ENCODE results near the gene ABCF3. TPM values are rescaled to one million over a fixed set of nuclear protein-coding genes. Genes with fewer than 3 reads are reported as not detected.

ABCF3 gene
- total RNA-seq, 4 donors from 2014 or later, result 11.8 to 73.0 (median 36.8) TPM

GRCh38 chr3:184209146-184209923, 23.3 kb downstream of the ABCF3 start:
- no peaks in the 10 kb centered on the region for H3K36me3 ChIP-seq
- no peaks in the 10 kb centered on the region for H3K9me3 ChIP-seq
- H3K4me1 ChIP-seq, result no peaks in the 10 kb centered on the region
- DNase-seq, result no peak
- H3K27ac ChIP-seq, result no peak overlapping the region
- no peak overlapping the region for H3K4me3 ChIP-seq
- intact Hi-C loops (cut with DNase I; ENCODE audit: low total_unique reads), result no loop called here
- no peak for TF ChIP-seq CTCF (IDR thresholded peaks at IDR 0.05)
- no peak for TF ChIP-seq POLR2A (IDR thresholded peaks at IDR 0.05)
- H3K27me3 ChIP-seq, result no peaks in the 10 kb centered on the region

- no peak overlapping the region for H3K4me3 ChIP-seq
- no peaks in the 10 kb centered on the region for H3K36me3 ChIP-seq
- H3K4me1 ChIP-seq, result no peaks in the 10 kb centered on the region
- H3K27me3 ChIP-seq, result no peaks in the 10 kb centered on the region
- no peak for DNase-seq
- intact Hi-C loops (cut with DNase I; ENCODE audit: low total_unique reads), result no loop called here
- H3K9me3 ChIP-seq, result no peaks in the 10 kb centered on the region
- TF ChIP-seq CTCF (IDR thresholded peaks at IDR 0.05) (no peak), POLR2A (IDR thresholded peaks at IDR 0.05) (no peak)
- H3K27ac ChIP-seq, result no peak overlapping the region
Measured at GRCh38 chr3:184211297-184211696, 25.3 kb downstream of the ABCF3 start.

GRCh38 chr3:184211718-184212117, 25.7 kb downstream of the ABCF3 start:
- Histone ChIP-seq H3K27me3 (no peaks in the 10 kb centered on the region), H3K27ac (no peak overlapping the region), H3K36me3 (no peaks in the 10 kb centered on the region), H3K4me1 (no peaks in the 10 kb centered on the region), H3K4me3 (no peak overlapping the region), H3K9me3 (no peaks in the 10 kb centered on the region)
- TF ChIP-seq CTCF (IDR thresholded peaks at IDR 0.05), result no peak
- no peak for TF ChIP-seq POLR2A (IDR thresholded peaks at IDR 0.05)
- intact Hi-C loops (cut with DNase I; ENCODE audit: low total_unique reads), result no loop called here
- no peak for DNase-seq

- H3K27me3 ChIP-seq, result no peaks in the 10 kb centered on the region
- no peaks in the 10 kb centered on the region for H3K9me3 ChIP-seq
- H3K4me3 ChIP-seq, result no peak overlapping the region
- H3K4me1 ChIP-seq, result no peaks in the 10 kb centered on the region
- no peaks in the 10 kb centered on the region for H3K36me3 ChIP-seq
- intact Hi-C loops (cut with DNase I; ENCODE audit: low total_unique reads), result no loop called here
- DNase-seq, result no peak
- no peak overlapping the region for H3K27ac ChIP-seq
- TF ChIP-seq POLR2A (IDR thresholded peaks at IDR 0.05) (no peak), CTCF (IDR thresholded peaks at IDR 0.05) (no peak)
Measured at GRCh38 chr3:184218814-184219213, 32.8 kb downstream of the ABCF3 start.

- TF ChIP-seq CTCF (IDR thresholded peaks at IDR 0.05) (no peak), POLR2A (IDR thresholded peaks at IDR 0.05) (no peak)
- Histone ChIP-seq H3K4me1 (no peaks in the 10 kb centered on the region), H3K4me3 (no peak overlapping the region), H3K9me3 (no peaks in the 10 kb centered on the region), H3K27ac (no peak overlapping the region), H3K27me3 (no peaks in the 10 kb centered on the region), H3K36me3 (no peaks in the 10 kb centered on the region)
- DNase-seq, result no peak
- intact Hi-C loops (cut with DNase I; ENCODE audit: low total_unique reads), result no loop called here
Measured at GRCh38 chr3:184222521-184222920, 36.5 kb downstream of the ABCF3 start.
